Peyer's patch (tissue), 4 donors: ENCODE data around the gene PLAC8.

Experiments
- POLR2A ChIP-seq, 2 donors: fragments of 450-650 bp; IDR thresholded peaks; one replicate each; pipeline ENCODE4 v1.5.1; 2017; ENCODE audit warnings: antibody characterized with exemption in 2 of 2, mild to moderate bottlenecking in 2 of 2, moderate library complexity in 2 of 2
- TF ChIP-seq, protein P1 (sequence below), 6 experiments: fragments of 450-650 bp in 4 of 6; fragments of 200-600 bp in 2 of 6; sonication (generic) in 1 of 6; IDR thresholded peaks; one replicate each; pipeline ENCODE4 v1.5.1; 2017 to 2019; ENCODE audit warnings: antibody characterized with exemption in 6 of 6, mild to moderate bottlenecking in 3 of 6, moderate library complexity in 1 of 6

DNA sequence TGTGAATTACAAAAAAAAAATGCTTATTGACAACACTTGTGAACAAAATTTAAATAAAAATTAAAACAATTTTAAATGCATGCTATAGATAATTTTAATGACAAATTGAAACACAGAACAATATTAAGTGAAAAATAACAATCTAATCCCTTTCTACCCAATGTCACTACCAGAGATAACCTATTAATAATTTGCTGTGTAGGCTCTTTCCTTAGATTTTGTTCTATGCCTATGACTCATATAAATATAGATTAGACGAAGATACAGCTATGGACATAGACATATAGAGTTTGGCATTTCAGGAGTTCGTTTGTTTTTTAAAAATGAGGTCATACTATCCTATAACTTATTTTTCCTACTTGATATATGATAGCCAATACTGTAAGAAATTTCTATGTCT is 18.1 kb downstream of the PLAC8 start:
- TF ChIP-seq, protein P1, sequence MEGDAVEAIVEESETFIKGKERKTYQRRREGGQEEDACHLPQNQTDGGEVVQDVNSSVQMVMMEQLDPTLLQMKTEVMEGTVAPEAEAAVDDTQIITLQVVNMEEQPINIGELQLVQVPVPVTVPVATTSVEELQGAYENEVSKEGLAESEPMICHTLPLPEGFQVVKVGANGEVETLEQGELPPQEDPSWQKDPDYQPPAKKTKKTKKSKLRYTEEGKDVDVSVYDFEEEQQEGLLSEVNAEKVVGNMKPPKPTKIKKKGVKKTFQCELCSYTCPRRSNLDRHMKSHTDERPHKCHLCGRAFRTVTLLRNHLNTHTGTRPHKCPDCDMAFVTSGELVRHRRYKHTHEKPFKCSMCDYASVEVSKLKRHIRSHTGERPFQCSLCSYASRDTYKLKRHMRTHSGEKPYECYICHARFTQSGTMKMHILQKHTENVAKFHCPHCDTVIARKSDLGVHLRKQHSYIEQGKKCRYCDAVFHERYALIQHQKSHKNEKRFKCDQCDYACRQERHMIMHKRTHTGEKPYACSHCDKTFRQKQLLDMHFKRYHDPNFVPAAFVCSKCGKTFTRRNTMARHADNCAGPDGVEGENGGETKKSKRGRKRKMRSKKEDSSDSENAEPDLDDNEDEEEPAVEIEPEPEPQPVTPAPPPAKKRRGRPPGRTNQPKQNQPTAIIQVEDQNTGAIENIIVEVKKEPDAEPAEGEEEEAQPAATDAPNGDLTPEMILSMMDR (IDR thresholded peaks at IDR 0.05) = no peak
- TF ChIP-seq POLR2A (IDR thresholded peaks at IDR 0.05) = no peak
